GM21381 (cell line): ENCODE data around the gene ENO1.

Source experiments
- ATAC-seq: cut with Tn5 transposase; IDR thresholded peaks from one replicate; pipeline ENCODE4 v1.9.1; 2021; ENCODE audit warnings: mild to moderate bottlenecking, moderate library complexity; ENCODE audit not compliant: unreplicated experiment

The ENO1 gene

GRCh38 chr1:8814865-8815264, 63.6 kb downstream of the ENO1 start:
- ATAC-seq: no peak

GRCh38 chr1:8813991-8814390, 64.5 kb downstream of the ENO1 start:
- no peak for ATAC-seq

GRCh38 chr1:8813016-8813763, 65.3 kb downstream of the ENO1 start:
- ATAC-seq: no peak

GRCh38 chr1:8812081-8812480, 66.4 kb downstream of the ENO1 start:
- ATAC-seq: no peak
